ENCODE results near the gene SPART.
"Not testable (repeated sequence)": the region's sequence is repeated elsewhere in the genome, so short reads cannot be mapped to it uniquely, and the experiment has no call there.

The SPART gene

GRCh38 chr13:36354842-36355623 lies 8.8 kb upstream of the SPART start:
- DNase-seq (ENCODE audit: low spot score) = no peak

GRCh38 chr13:36353001-36353400 lies 6.8 kb upstream of the SPART start:
- no peak for DNase-seq (ENCODE audit: low spot score)

- no peak for DNase-seq (ENCODE audit: low spot score)
Observed at GRCh38 chr13:36352350-36352749, 6.2 kb upstream of the SPART start.

- DNase-seq (ENCODE audit: low spot score) = no peak
Observed at GRCh38 chr13:36347531-36348210, 1.5 kb upstream of the SPART start.

GRCh38 chr13:36345438-36346221 lies 564 bp downstream of the SPART start:
- DNase-seq (ENCODE audit: low spot score) = peak; percentile 64

GRCh38 chr13:36344886-36345437 lies 1.2 kb downstream of the SPART start:
- DNase-seq (ENCODE audit: low spot score) = no peak

DNA sequence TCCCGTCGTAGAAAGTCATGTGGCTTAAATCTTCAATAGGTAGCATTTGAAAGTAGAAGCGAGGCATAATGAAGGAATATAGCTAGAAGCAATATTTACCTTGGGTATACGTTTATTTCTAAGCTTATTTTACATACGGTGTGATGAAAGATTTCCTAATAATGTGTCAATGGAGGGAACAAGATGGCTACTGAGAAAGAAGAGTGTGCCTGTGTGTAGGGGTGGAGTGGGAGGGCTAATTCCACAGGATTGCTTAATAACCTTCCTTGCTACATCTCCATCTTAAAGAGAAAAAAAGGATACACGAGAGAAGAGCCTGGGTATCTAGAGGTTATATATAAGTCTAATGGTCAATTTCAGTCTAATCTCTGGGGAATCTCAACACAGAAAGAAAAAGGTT lies 2.0 kb downstream of the SPART start:
- DNase-seq (ENCODE audit: low spot score) = no peak

DNA sequence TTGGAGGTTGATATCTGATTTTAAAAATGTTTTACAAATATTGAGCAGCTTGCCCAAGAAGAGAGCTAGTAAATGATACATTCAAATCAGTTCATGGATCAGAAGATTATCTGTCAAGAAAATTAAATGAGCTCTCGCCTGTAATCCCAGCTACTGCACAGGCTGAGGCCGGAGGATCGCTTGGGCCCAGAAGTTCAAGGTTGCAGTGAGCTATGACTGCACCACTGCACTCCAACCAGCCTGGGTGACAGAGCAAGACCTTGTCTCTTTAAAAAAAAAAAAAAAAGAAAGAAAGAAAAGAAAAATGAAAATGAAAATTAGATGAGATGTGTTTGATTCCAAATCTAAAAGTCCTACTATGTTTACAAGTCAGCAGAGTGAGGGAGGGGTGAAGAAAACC lies 2.4 kb downstream of the SPART start:
- peak; percentile 10 for DNase-seq (ENCODE audit: low spot score)

DNA sequence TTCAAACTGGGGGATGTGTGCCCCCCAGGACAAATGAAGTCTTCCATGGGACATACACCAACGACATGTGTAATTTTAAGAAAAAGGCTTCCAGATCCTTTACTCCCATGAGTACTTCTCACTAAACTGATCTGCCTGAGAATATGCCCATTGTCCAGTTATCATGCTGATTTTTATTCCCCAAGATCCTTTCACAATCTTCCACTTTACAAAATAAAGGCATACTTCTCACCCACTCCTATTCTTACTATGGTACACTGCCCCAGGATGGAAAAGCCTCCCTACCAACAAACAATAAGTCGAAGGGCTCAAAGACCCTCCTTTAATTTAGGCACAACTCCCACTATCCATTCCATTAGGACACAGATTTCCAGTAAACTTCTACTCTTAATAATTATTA lies 3.5 kb downstream of the SPART start:
- DNase-seq (ENCODE audit: low spot score) = no peak

DNA sequence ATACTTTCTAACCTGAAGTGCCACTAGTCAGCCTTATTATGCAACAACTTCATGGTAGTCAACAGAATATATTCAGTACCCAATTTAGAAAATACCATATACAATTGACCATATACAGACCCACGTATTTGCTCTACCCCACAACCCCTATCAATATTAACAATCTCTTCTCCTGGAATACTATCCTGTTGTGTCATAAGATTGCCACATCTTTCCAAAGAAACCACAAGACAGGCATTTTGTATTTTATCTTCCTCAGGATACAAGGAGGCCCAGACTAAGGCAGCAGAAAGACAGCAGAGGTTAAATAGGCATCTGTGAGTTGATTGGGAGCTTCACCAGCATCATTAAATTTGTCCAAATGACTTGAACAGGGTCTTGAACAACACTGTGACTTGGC lies 4.5 kb downstream of the SPART start:
- no peak for DNase-seq (ENCODE audit: low spot score)

DNA sequence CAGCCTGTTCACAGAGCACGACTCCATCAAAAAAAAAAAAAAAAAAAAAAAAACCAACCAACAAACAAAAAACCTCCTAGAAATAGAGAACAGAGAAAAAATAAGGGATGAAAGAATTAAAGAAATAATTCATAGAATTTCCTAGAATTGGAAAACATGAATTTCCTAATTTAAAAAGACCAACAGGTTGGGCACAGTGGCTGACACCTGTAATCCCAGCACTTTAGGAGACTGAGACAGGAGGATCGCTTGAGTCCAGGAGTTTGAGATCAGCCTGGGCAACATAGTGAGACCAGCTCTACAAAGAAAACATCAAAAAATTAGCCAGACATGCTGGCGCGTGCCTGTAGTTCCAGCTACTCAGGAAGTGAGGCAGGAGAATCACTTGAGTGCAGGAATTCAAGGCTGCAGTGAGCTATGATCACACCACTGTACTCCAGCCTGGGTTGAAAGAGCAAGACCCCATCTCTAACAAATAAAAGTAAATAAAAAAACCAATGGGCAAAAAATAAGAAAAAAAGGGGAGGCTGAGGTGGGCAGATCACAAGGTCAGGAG lies 6.5 kb downstream of the SPART start:
- DNase-seq (ENCODE audit: low spot score) = no peak

GRCh38 chr13:36337938-36338641 lies 8.1 kb downstream of the SPART start:
- DNase-seq (ENCODE audit: low spot score) = no peak

- DNase-seq (ENCODE audit: low spot score) = no peak
Observed at GRCh38 chr13:36332986-36333385, 13.2 kb downstream of the SPART start.

DNA sequence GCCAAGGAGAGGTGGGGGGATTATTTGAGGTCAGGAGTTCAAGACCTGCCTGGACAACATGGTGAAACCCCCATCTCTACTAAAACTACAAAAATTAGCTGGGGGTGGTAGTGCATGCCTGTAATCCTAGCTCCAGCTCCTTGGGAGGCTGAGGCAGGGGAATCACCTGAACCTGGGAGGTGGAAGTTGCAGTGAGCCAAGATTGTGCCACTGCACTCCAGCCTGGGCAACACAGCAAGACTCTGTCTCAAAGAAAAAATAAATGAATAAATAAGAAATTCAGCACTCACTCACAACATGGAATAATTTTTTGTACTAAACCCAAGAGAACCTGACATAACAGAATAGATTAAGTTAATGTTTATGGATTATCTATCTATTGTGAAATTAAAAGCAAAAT lies 13.9 kb downstream of the SPART start:
- not testable (repeated sequence) for DNase-seq (ENCODE audit: low spot score)

DNA sequence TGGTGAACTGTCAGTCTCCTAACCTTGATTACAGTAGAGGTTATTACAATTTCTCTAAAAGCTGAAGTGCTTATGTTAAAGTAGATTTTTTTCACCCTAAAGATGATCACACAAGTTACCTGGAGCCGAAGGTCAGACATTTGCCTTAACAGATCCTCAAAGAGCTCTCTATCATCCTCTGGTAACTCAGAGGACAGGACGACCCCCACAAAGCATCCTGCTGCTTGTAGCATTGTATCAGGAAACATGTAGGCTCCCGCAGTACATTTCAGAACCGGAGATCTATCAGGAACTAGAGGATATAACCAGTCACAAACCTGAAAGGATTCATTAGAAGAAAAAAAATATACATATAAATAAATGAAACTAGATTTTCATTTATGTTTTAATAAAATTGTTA lies 14.9 kb downstream of the SPART start:
- no peak for DNase-seq (ENCODE audit: low spot score)

DNA sequence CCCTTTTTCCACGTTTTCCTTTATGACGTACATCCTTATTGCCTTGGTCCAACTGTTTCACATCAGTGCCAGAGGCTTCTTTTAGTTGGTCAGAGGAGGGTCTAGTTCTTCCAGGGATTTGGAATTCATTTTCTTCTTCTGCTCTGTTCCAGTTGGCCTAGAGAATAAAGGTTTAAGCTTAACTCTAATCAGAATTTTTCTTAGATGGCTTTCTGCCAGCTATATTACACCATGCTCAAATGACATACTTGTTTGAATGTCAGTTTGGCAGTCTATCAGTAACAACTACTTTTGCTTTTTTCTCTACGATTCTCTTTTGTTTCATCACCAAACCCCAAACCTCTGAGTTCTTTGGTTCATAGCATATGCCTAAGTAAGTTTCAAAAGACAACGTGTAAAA lies 16.8 kb downstream of the SPART start:
- DNase-seq (ENCODE audit: low spot score) = no peak

DNA sequence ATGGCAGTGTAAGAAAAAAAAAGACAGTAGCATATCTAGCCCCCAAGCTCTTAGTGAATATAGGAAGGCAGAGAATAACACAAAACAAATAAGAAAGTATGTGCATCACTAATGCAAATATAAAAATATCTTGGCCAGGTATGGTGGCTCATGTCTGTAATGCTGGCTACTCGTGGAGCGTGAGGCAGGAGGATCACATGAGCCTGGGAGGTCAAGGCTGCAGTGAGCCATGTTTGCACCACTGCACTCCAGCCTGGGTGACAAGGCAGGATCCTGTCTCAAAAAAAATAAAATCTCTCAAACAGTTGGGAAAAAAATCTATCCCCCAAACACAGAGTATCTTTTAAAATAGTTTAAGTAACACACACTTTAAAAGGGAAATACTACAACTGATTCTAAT lies 17.4 kb downstream of the SPART start:
- DNase-seq (ENCODE audit: low spot score) = no peak

DNA sequence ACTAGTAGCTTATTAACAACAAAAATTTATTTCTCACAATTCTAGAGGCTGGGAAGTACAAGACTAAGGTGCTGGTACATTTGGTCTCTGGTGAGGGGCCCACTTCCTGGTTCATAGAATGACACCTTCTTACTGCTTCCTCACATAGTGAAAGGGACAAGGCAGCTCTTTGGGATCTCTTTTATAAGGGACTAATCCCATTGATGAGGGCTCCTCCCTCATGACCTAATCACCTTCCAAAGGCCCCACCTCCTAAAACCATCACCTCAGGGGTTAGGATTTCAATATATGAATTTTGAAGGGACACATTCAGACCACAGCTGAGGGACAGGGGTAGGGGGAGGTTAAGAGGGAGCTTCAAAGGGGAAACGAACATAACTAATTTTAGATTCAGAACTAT lies 20.3 kb downstream of the SPART start:
- no peak for DNase-seq (ENCODE audit: low spot score)

- not testable (repeated sequence) for DNase-seq (ENCODE audit: low spot score)
Observed at GRCh38 chr13:36324881-36325280, 21.3 kb downstream of the SPART start.

GRCh38 chr13:36323951-36324566 lies 22.1 kb downstream of the SPART start:
- DNase-seq (ENCODE audit: low spot score) = no peak

- no peak for DNase-seq (ENCODE audit: low spot score)
Observed at GRCh38 chr13:36323408-36323807, 22.8 kb downstream of the SPART start.
